Retinal pigment epithelial cell (primary cell): ENCODE data around the gene LINC00237.

Experiments used
- DNase-seq: peaks from one replicate; pipeline ENCODE4 v3.0.0-alpha.2; 2010; ENCODE audit warnings: low read depth
- H3K4me3 ChIP-seq: 2 replicates; pipeline ENCODE4 v1.5.1; 2011; ENCODE audit warnings: mild to moderate bottlenecking, low read length, control low read depth, moderate library complexity
- TF ChIP-seq, protein P1 (sequence below): conservative IDR thresholded peaks from 2 replicates; pipeline ENCODE4 v1.5.1; 2011; ENCODE audit warnings: low read depth, low read length, control low read depth, inconsistent platforms

LINC00237 gene

DNA sequence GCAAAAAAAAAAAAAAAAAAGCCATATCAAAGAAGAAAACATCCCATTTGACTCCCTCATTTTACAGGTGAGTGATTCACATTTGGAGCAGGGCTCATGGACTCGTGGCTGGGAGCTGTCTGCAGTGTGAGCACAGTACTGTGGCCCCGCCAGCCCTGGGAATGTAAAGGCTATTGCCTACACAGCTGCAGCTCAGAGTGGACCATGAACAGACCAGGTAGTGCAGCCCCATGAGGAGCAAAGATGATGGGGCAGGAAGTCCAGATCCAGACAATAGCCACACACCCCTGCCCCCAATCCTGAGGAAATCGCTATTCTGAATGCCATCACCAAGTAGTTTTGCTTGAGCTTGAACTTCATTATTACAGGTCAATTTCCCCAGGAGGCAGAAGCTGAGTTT lies 55.4 kb downstream of the LINC00237 start:
- H3K4me3 ChIP-seq, result no peak overlapping the region
- TF ChIP-seq, protein P1, sequence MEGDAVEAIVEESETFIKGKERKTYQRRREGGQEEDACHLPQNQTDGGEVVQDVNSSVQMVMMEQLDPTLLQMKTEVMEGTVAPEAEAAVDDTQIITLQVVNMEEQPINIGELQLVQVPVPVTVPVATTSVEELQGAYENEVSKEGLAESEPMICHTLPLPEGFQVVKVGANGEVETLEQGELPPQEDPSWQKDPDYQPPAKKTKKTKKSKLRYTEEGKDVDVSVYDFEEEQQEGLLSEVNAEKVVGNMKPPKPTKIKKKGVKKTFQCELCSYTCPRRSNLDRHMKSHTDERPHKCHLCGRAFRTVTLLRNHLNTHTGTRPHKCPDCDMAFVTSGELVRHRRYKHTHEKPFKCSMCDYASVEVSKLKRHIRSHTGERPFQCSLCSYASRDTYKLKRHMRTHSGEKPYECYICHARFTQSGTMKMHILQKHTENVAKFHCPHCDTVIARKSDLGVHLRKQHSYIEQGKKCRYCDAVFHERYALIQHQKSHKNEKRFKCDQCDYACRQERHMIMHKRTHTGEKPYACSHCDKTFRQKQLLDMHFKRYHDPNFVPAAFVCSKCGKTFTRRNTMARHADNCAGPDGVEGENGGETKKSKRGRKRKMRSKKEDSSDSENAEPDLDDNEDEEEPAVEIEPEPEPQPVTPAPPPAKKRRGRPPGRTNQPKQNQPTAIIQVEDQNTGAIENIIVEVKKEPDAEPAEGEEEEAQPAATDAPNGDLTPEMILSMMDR, result no peak
- no peak for DNase-seq

DNA sequence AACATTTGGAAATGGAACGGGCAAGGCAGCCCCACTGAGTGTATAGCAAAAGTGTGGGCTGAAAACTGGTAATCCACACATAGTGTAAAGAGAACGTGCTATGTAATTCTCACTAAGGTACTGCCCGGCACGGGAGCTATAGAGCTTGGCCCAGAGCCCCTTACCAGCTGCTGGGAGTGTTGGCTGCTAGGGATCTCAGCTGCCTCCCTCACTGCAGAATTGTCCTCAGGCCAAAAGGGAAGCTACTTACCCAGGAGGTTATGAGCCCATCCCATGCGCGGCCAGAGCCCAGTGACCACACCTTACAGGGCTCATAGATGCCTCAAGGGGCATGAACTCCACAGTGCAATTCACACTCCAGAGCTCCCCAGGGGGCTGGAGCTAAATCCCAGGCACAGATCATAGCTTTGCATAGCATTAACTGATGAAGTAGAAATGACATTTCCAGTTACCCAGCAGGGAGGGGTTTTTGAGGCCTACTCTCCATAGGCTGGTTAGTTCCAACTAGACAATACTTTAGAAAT lies 56.8 kb downstream of the LINC00237 start:
- no peak overlapping the region for H3K4me3 ChIP-seq
- no peak for DNase-seq

GRCh38 chr20:21048841-21049273 lies 57.3 kb downstream of the LINC00237 start:
- TF ChIP-seq, protein P1, result peak; percentile 59
- no peak for DNase-seq
- no peak overlapping the region for H3K4me3 ChIP-seq

More for the DNA sequence above, 56.8 kb downstream of the LINC00237 start:
- TF ChIP-seq, protein P1, result no peak

DNA sequence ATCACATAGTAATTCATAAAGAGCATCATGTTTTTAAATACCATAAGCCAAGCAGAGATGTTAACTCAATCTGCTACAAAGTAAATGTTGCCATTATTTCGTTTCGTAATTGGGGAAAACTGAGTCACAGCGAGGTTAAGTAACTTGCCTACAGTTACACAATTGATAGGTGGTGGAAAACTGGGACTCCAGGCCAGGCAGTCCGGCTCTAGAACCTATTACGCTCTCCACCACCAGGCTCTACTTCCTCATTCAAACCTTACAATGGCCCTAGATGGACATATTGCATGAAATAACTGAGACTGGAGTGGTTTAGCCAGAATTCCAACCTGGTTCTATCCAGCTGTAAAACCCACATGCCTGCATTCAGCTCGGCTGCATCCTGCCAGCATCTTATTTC lies 58.2 kb downstream of the LINC00237 start:
- no peak overlapping the region for H3K4me3 ChIP-seq
- TF ChIP-seq, protein P1, result no peak
- no peak for DNase-seq

DNA sequence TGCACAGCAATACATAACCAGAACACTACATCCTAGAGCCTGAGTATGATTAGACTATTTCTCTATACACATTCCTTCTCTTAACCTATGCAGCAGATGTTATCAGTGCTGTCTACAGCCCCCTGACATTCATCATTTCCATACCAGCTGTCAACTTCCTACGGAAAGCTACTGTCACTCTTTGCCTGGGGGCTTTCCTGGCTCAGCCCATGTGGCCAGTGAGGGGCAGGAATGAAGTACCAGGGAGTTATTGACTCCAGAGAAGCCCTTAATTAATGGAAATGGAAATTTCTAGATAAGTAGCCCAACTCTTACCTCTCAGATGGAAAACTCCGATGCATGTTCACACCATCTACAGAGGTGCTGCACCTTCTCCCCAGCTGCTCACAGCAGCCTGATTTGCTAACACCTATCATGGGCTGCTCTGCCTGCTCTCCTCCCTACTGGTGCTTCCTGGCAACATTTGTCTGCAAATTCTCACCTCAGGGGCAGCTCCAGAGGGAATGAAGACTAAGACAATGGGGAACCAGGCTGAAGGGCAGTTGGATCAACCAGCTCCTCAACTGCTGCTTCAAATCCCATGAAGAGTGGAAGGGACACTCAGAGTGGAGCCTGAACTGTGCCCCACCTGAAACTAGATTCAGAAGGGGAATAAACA lies 59.6 kb downstream of the LINC00237 start:
- H3K4me3 ChIP-seq, result no peak overlapping the region
- TF ChIP-seq, protein P1, result no peak
- no peak for DNase-seq
